ENCODE data around the gene KCNQ1.
A peak's percentile ranks its signal among the peaks of the same experiment; 100 is the strongest.

Gene KCNQ1

DNA sequence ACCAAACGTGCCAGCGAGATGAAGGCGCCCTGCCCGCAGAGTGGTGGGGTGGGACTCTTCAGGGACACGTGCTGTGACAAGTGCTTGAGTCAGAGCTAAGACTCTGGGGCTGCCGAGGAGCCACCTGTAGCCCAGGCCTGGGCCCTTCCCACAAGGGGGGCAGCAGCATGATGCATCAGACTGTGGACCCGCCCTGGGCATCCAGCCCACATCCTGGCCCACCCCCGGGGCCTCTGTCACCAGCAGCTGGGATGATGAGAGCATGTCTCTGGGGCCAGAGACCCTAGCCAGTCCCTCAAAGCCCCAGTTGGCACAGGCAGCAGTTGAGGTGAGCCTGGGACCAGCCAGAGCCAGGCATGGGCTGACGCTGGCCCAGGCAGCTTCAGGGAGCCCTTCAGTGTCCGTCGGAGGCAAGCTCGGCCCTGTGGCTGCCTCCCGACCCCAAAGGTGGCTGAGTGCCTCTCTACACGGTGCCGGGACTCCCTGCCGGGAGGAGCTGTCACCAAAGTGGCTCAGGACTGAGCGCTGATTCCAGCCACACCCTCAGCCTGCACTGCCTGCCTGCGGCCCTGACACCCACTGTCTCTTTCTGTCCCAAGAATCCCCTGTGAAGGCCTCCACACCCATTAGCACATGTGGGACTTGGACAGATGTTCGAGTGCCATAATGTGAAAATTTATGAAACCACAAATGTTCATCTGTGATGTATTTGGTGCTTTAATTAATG is 399.5 kb downstream of the KCNQ1 start:
- DNase-seq: peak in 2 of 3 donors; percentile 13 to 30
- no peak overlapping the region for H3K4me3 ChIP-seq (ENCODE audit: control insufficient read depth in 1 of 7, extremely low read depth in 1 of 7, insufficient read depth in 4 of 7, low read depth in 2 of 7, low read length in 6 of 7)
- ChIA-PET POLR2A (no interaction called here), CTCF (interaction anchor here (1.6 kb wide), 1 partner anchor 312 kb away, joined by 3 read pairs; no protein-coding TSS in a partner anchor)
- H3K36me3 ChIP-seq (ENCODE audit: control insufficient read depth in 4 of 4, insufficient read depth in 4 of 4, low read length in 3 of 4): no peaks in the 10 kb centered on the region
- no peaks in the 10 kb centered on the region for H3K9me3 ChIP-seq (ENCODE audit: control extremely low read depth in 1 of 5, control insufficient read depth in 4 of 5, insufficient read depth in 2 of 5, low read depth in 1 of 5, low read length in 4 of 5)
- WGBS (ENCODE audit: insufficient coverage): 93% methylated on average over 17 of the region's 19 CpGs
- no peak overlapping the region for H3K27ac ChIP-seq (ENCODE audit: insufficient read depth in 1 of 2, low read depth in 1 of 2, low read length in 2 of 2, poor library complexity in 1 of 2, severe bottlenecking in 2 of 2)
- no peaks in the 10 kb centered on the region for H3K27me3 ChIP-seq (replicated peaks in 2 of 5; ENCODE audit: control insufficient read depth in 4 of 5, insufficient read depth in 5 of 5, low read length in 4 of 5)
- peaks cover 0 to 8% (median 0%) of the 10 kb centered on the region in 4 experiments for H3K4me1 ChIP-seq (ENCODE audit: control extremely low read depth in 1 of 4, control insufficient read depth in 4 of 4, insufficient read depth in 4 of 4, low read length in 3 of 4)

GRCh38 chr11:2844996-2845395 is 400.2 kb downstream of the KCNQ1 start:
- POLR2A ChIA-PET: no interaction called here
- DNase-seq: no peak
- Histone ChIP-seq H3K27me3 (replicated peaks in 2 of 5; ENCODE audit: control insufficient read depth in 4 of 5, insufficient read depth in 5 of 5, low read length in 4 of 5) (no peaks in the 10 kb centered on the region), H3K27ac (ENCODE audit: insufficient read depth in 1 of 2, low read depth in 1 of 2, low read length in 2 of 2, poor library complexity in 1 of 2, severe bottlenecking in 2 of 2) (no peak overlapping the region), H3K4me1 (ENCODE audit: control extremely low read depth in 1 of 4, control insufficient read depth in 4 of 4, insufficient read depth in 4 of 4, low read length in 3 of 4) (peaks cover 0 to 6% (median 0%) of the 10 kb centered on the region in 4 experiments), H3K4me3 (ENCODE audit: control insufficient read depth in 1 of 7, extremely low read depth in 1 of 7, insufficient read depth in 4 of 7, low read depth in 2 of 7, low read length in 6 of 7) (no peak overlapping the region), H3K36me3 (ENCODE audit: control insufficient read depth in 4 of 4, insufficient read depth in 4 of 4, low read length in 3 of 4) (no peaks in the 10 kb centered on the region), H3K9me3 (ENCODE audit: control extremely low read depth in 1 of 5, control insufficient read depth in 4 of 5, insufficient read depth in 2 of 5, low read depth in 1 of 5, low read length in 4 of 5) (no peaks in the 10 kb centered on the region)
- CTCF ChIA-PET: interaction anchor here (1.6 kb wide), 1 partner anchor 313 kb away, joined by 3 read pairs; no protein-coding TSS in a partner anchor
- WGBS (ENCODE audit: insufficient coverage): 85% methylated on average over 5 of the region's 12 CpGs

DNA sequence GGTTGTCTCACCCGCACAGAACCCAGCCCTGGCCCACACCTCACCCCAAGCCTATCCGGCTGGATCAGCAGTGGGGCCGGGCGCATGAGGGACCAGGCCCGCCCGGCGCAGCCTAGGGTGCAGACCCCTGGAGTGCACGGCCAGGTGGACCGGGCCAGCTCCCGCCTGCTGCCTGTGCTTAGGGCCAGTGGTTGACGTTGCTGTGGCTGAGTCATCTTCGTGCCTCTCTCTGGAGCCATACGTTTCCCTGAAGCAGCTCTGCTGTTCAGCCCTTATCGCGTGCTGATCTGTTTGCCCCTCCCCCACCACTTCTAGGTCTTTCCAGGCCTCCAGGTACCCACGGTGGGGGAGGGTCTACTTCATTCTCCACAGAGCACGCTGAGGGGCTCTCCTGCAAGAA is 401.2 kb downstream of the KCNQ1 start:
- 94% methylated on average over 12 of the region's 17 CpGs for WGBS (ENCODE audit: insufficient coverage)
- ChIA-PET POLR2A (no interaction called here), CTCF (interaction anchor here (0.9 kb wide), 1 partner anchor 11 kb away, joined by 4 read pairs; no protein-coding TSS in a partner anchor)
- Histone ChIP-seq H3K27ac (ENCODE audit: insufficient read depth in 1 of 2, low read depth in 1 of 2, low read length in 2 of 2, poor library complexity in 1 of 2, severe bottlenecking in 2 of 2) (no peak overlapping the region), H3K27me3 (replicated peaks in 2 of 5; ENCODE audit: control insufficient read depth in 4 of 5, insufficient read depth in 5 of 5, low read length in 4 of 5) (no peaks in the 10 kb centered on the region), H3K36me3 (ENCODE audit: control insufficient read depth in 4 of 4, insufficient read depth in 4 of 4, low read length in 3 of 4) (no peaks in the 10 kb centered on the region), H3K4me1 (ENCODE audit: control extremely low read depth in 1 of 4, control insufficient read depth in 4 of 4, insufficient read depth in 4 of 4, low read length in 3 of 4) (peaks cover 0 to 6% (median 0%) of the 10 kb centered on the region in 4 experiments), H3K4me3 (ENCODE audit: control insufficient read depth in 1 of 7, extremely low read depth in 1 of 7, insufficient read depth in 4 of 7, low read depth in 2 of 7, low read length in 6 of 7) (no peak overlapping the region), H3K9me3 (ENCODE audit: control extremely low read depth in 1 of 5, control insufficient read depth in 4 of 5, insufficient read depth in 2 of 5, low read depth in 1 of 5, low read length in 4 of 5) (no peaks in the 10 kb centered on the region)
- peak in 1 of 3 donors; percentile 19 for DNase-seq

- Histone ChIP-seq H3K36me3 (ENCODE audit: control insufficient read depth in 4 of 4, insufficient read depth in 4 of 4, low read length in 3 of 4) (no peaks in the 10 kb centered on the region), H3K9me3 (ENCODE audit: control extremely low read depth in 1 of 5, control insufficient read depth in 4 of 5, insufficient read depth in 2 of 5, low read depth in 1 of 5, low read length in 4 of 5) (no peaks in the 10 kb centered on the region), H3K4me1 (ENCODE audit: control extremely low read depth in 1 of 4, control insufficient read depth in 4 of 4, insufficient read depth in 4 of 4, low read length in 3 of 4) (peaks cover 0 to 8% (median under 1%) of the 10 kb centered on the region in 4 experiments), H3K27ac (ENCODE audit: insufficient read depth in 1 of 2, low read depth in 1 of 2, low read length in 2 of 2, poor library complexity in 1 of 2, severe bottlenecking in 2 of 2) (no peak overlapping the region), H3K27me3 (replicated peaks in 2 of 5; ENCODE audit: control insufficient read depth in 4 of 5, insufficient read depth in 5 of 5, low read length in 4 of 5) (no peaks in the 10 kb centered on the region), H3K4me3 (ENCODE audit: control insufficient read depth in 1 of 7, extremely low read depth in 1 of 7, insufficient read depth in 4 of 7, low read depth in 2 of 7, low read length in 6 of 7) (no peak overlapping the region)
- DNase-seq: no peak
- WGBS (ENCODE audit: insufficient coverage): 89% methylated on average over 10 of the region's 11 CpGs
- ChIA-PET CTCF (interaction anchor here (0.9 kb wide), 1 partner anchor 11 kb away, joined by 4 read pairs; no protein-coding TSS in a partner anchor), POLR2A (no interaction called here)
Observed at GRCh38 chr11:2846470-2846869, 401.7 kb downstream of the KCNQ1 start.

DNA sequence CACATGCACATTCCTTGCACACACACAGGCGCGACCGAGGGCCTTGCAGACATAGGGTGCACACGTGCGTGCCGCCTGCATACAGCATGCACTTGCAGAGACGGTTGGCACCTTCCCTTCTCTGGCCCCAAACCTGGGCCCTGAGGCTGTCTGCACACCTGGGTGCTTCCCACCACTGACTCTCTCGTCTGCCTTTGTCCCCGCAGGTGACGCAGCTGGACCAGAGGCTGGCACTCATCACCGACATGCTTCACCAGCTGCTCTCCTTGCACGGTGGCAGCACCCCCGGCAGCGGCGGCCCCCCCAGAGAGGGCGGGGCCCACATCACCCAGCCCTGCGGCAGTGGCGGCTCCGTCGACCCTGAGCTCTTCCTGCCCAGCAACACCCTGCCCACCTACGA is 402.8 kb downstream of the KCNQ1 start:
- ChIA-PET POLR2A (no interaction called here), CTCF (no interaction called here)
- Histone ChIP-seq H3K4me3 (ENCODE audit: control insufficient read depth in 1 of 7, extremely low read depth in 1 of 7, insufficient read depth in 4 of 7, low read depth in 2 of 7, low read length in 6 of 7) (no peak overlapping the region), H3K4me1 (ENCODE audit: control extremely low read depth in 1 of 4, control insufficient read depth in 4 of 4, insufficient read depth in 4 of 4, low read length in 3 of 4) (peaks cover 0 to 10% (median 3%) of the 10 kb centered on the region in 4 experiments), H3K36me3 (ENCODE audit: control insufficient read depth in 4 of 4, insufficient read depth in 4 of 4, low read length in 3 of 4) (no peaks in the 10 kb centered on the region), H3K9me3 (ENCODE audit: control extremely low read depth in 1 of 5, control insufficient read depth in 4 of 5, insufficient read depth in 2 of 5, low read depth in 1 of 5, low read length in 4 of 5) (no peaks in the 10 kb centered on the region), H3K27ac (ENCODE audit: insufficient read depth in 1 of 2, low read depth in 1 of 2, low read length in 2 of 2, poor library complexity in 1 of 2, severe bottlenecking in 2 of 2) (no peak overlapping the region), H3K27me3 (replicated peaks in 2 of 5; ENCODE audit: control insufficient read depth in 4 of 5, insufficient read depth in 5 of 5, low read length in 4 of 5) (no peaks in the 10 kb centered on the region)
- no peak for DNase-seq
- 90% methylated on average over 19 of the region's 21 CpGs for WGBS (ENCODE audit: insufficient coverage)

GRCh38 chr11:2848497-2848896 is 403.7 kb downstream of the KCNQ1 start:
- CTCF ChIA-PET: no interaction called here
- no peak for DNase-seq
- H3K36me3 ChIP-seq (ENCODE audit: control insufficient read depth in 4 of 4, insufficient read depth in 4 of 4, low read length in 3 of 4): no peaks in the 10 kb centered on the region
- H3K27me3 ChIP-seq (replicated peaks in 2 of 5; ENCODE audit: control insufficient read depth in 4 of 5, insufficient read depth in 5 of 5, low read length in 4 of 5): no peaks in the 10 kb centered on the region
- no peak overlapping the region for H3K4me3 ChIP-seq (ENCODE audit: control insufficient read depth in 1 of 7, extremely low read depth in 1 of 7, insufficient read depth in 4 of 7, low read depth in 2 of 7, low read length in 6 of 7)
- H3K4me1 ChIP-seq (ENCODE audit: control extremely low read depth in 1 of 4, control insufficient read depth in 4 of 4, insufficient read depth in 4 of 4, low read length in 3 of 4): peaks cover 0 to 10% (median 3%) of the 10 kb centered on the region in 4 experiments
- no peak overlapping the region for H3K27ac ChIP-seq (ENCODE audit: insufficient read depth in 1 of 2, low read depth in 1 of 2, low read length in 2 of 2, poor library complexity in 1 of 2, severe bottlenecking in 2 of 2)
- 95% methylated on average over 6 of the region's 9 CpGs for WGBS (ENCODE audit: insufficient coverage)
- no peaks in the 10 kb centered on the region for H3K9me3 ChIP-seq (ENCODE audit: control extremely low read depth in 1 of 5, control insufficient read depth in 4 of 5, insufficient read depth in 2 of 5, low read depth in 1 of 5, low read length in 4 of 5)
- POLR2A ChIA-PET: no interaction called here

GRCh38 chr11:2849994-2850770 is 405.4 kb downstream of the KCNQ1 start:
- H3K9me3 ChIP-seq (ENCODE audit: control extremely low read depth in 1 of 5, control insufficient read depth in 4 of 5, insufficient read depth in 2 of 5, low read depth in 1 of 5, low read length in 4 of 5): no peaks in the 10 kb centered on the region
- WGBS (ENCODE audit: insufficient coverage): 96% methylated on average over 48 of the region's 53 CpGs
- CTCF ChIA-PET: no interaction called here
- H3K36me3 ChIP-seq (ENCODE audit: control insufficient read depth in 4 of 4, insufficient read depth in 4 of 4, low read length in 3 of 4): no peaks in the 10 kb centered on the region
- H3K4me1 ChIP-seq (ENCODE audit: control extremely low read depth in 1 of 4, control insufficient read depth in 4 of 4, insufficient read depth in 4 of 4, low read length in 3 of 4): peaks cover 0 to 10% (median 3%) of the 10 kb centered on the region in 4 experiments
- no peaks in the 10 kb centered on the region for H3K27me3 ChIP-seq (replicated peaks in 2 of 5; ENCODE audit: control insufficient read depth in 4 of 5, insufficient read depth in 5 of 5, low read length in 4 of 5)
- H3K27ac ChIP-seq (ENCODE audit: insufficient read depth in 1 of 2, low read depth in 1 of 2, low read length in 2 of 2, poor library complexity in 1 of 2, severe bottlenecking in 2 of 2): no peak overlapping the region
- POLR2A ChIA-PET: no interaction called here
- no peak for DNase-seq
- H3K4me3 ChIP-seq (ENCODE audit: control insufficient read depth in 1 of 7, extremely low read depth in 1 of 7, insufficient read depth in 4 of 7, low read depth in 2 of 7, low read length in 6 of 7): no peak overlapping the region

Measured in common myeloid progenitor, CD34-positive (primary cell).